T-helper 1 cell (primary cell): ENCODE data around the gene ANKRD11.

Experiments
- DNase-seq, 5 donors: peaks; one replicate each; pipeline ENCODE4 v3.0.0-alpha.2; 2012 to 2020

ANKRD11 gene

DNA sequence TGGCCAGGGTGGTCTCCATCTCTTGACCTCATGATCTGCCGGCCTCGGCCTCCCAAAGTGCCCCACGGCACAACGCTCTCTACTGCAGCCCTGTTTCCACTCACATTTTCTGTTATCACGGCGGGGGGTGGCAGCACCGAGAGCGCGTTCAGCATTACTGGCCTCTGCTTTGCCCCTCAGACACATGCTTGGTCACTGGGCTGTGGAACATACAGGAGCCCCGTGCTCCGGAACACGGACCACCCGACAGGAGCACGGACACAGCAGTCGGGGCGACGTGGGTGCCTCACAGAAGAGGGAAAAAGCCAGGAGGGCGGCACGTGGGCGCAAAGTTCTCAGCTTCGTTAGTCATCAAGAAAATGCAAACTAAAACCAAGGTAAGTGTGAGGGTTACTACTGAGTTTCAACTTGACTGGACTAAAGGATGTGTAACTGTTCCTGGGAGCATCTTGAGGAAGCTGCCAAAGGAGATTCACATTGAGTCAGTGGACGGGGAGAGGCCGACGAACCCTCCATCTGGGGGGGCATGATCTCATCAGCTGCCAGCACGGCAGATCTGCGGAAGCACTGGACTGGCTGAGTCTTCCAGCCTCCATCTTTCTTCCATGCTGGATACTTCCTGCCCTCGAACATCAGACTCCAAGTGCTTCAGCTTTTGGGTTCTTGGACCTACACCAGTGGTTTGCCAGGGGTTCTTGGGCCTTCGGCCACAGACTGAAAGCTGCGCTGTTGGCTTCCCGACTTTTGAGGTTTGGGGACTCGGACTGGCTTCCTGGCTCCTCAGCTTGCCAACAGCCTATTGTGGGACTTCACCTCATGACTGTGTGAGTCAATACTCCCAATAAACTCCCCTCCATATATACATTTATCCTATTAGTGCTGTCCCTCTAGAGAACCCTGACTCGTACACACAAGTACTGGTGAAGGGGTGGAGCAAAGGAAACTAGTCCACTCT lies 166.0 kb downstream of the ANKRD11 start:
- DNase-seq = peak in 1 of 5 donors; percentile 81

DNA sequence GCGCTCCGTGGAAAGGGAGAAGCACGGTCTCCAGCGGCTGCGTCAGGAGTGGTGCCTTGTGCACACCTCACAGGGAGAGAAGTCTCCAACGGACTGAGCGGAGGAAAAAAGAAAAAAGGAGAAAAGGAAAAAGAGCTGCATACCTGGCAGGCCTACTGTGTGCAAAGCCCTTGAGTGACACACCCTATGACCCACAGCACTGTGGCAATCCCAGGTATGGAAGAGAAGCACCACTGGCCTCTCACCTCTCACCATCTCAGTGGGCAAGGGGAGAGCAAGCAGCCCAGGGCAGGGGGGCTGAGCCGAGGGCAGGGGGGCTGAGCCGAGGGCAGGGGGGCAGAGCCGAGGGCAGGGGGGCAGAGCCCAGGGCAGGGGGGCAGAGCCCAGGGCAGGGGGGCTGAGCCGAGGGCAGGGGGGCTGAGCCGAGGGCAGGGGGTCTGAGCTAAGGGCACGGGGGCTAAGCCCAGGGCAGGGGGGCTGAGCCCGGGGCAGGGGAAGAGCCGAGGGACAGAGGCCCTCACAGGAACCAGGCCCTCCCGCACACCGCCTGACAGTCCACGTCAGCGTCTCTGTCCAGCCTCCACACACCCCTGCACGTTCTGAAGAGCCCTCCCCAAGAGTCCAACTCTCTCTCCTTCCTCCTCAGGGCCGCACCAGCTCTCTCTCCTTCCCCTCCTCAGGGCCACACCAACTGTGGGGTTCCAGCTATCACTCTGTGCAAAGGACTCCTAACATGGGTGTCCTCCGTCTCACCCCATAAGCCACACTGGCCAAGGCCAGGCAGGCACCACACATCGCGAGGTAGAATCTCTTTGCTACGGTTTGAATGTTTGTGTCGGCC lies 167.0 kb downstream of the ANKRD11 start:
- no peak for DNase-seq

DNA sequence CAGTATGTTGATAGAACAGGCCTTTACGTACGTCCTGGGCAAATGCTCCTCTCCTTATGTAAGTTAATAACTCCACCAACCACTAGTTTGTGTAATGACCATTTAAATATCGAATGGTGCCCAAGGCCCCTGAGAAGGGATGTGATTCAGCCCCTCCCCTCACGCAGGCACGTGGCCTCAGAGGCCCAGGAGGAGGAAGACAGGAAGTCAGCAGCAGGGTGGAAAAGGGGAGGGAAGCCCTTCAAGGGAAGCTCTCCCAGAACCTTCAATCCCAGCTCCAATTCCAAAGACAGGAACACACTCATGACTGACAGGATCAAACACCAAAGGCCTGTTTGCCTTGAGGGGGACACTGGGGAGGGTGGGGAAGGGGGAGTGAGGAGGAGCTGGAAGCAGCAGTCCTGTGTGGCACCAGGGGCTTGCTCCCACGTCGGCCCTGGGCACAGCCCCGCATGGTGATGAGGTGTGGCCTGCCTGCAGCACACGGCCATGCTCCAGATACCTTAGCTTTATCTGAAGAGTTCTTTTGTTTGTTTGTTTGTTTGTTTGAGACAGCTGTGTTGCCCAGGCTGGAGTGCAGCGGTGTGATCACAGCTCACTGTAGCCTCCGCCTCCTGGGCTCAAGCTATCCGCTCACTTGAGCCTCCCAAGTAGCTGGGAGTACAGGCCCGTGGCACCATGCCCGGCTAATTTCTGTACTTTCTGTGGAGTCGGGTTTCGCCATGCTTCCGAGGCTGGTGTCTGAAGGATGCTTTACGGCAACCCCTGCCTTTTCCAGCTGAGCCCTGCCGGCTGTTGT lies 167.8 kb downstream of the ANKRD11 start:
- no peak for DNase-seq

DNA sequence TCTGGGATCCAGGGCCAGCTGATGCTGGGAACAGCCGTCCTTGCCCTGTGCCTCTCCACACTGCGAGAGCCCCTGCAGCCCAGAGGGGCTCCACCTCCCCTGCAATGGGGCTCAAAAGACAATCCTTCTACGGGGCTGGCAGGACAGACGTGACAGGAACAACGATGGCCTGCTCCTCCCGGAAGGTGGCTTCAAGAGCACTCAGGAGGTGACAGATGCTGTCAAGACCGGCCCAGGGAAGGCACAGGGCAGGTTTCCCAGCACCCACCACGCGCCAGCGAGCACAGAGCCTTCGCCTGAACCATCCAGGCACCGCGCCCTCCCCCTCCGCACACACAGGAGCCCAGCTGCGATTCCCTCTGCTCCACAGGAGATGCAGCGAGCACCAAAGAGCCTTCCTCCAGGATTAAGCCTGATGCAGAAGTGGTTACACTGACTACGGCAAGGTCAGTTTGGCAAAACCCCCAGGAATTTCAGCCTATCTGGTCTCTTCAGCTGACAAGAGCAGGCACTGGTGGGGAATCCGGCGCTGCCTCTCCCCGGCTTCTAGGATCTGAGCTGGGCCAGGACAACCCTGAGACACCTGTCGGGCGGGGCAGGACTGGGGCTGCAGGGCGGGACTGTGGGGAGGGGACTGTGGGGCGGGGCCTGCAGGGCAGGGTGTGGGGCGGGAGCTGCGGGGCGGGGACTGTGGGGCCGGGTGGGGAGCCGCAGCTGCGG lies 169.4 kb downstream of the ANKRD11 start:
- DNase-seq = no peak

DNA sequence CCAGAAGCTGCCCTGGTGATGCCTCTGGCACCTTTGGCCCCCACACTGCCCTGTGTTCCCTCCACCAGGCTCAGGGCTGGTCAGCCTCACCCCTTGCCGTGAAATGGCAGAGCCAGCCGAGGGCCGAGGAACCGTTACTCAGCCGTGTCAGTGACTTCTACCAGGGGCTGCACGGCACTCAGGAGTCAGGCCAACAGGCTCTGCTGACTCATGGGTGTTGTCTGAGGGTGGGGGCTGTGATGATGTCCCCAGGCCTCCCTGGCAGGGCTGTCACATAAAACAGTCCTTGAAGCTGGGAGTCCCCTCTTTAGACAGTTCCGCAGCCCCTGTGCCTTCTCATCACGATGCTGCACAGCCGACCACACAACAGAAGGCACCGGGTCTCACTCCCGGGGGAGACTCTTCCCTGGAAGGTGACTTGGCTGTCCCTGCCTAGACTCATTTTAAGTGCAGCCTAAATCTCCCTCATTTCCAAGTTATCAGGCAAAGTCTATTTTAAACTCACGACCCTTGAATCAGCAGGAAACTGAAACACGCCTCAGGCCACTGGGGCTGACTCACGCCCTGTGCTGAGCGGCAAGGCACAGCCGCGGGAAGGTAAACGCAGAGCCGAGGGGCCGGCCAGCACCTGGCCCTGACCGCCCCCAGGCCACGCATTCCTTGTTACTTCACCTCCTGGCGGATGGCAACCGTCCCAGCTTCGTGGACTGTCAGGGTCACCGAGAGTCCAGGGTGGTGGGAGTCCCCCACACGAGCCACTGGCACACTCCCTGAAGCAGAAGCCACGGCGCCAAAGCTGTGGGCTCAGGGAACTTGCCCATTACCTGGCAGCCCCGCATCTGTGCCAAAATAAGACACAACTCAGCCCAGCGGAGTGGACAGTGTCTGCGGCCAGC lies 170.2 kb downstream of the ANKRD11 start:
- DNase-seq = no peak

DNA sequence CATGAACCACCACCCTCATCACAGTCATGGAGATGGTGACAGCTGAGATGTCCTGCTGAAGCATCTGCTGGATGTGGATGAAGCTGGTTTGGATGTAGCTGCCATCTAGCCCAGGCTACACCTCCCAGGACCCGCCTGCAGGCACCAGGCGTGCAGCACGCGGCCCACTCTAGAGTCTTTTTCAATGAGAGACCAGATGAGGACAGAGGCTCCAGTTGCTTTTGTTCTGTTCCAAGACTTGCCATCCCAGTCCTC lies 170.8 kb downstream of the ANKRD11 start:
- DNase-seq = no peak

DNA sequence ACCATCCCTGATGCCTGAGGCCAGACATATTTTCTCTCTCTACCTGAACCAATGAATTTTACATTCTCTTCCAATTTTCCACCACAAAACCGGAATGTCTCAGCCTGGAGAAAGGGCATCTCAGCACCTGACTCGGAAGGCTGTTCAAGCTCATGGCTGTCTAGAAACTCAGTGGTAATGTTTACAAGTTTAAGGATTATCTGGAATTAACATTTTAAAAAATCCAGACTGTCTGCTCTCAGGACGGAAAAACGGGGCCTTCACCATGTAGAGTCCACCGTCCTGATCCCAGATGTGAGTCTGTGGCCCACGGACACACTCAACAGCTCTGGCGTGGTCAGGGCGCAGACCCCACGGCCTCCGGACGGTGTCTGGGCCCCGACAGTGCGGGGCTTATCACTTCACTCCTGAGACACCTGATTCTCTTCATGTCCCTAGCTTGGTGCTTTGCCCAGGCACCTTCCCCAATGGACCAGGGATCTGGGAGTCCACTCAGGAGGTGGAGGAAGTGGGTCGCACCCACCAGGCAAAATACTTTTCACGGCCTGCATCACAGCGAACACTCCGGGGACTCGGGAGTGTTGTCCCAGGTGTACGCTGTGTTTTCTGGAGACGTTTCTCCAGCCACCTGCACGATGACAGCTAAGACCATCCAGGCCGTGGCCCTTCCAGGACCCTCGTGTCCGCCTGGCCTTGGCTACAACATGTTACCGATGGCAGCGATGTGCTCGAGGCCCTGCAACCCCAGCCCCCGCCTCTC lies 171.3 kb downstream of the ANKRD11 start:
- DNase-seq = no peak

DNA sequence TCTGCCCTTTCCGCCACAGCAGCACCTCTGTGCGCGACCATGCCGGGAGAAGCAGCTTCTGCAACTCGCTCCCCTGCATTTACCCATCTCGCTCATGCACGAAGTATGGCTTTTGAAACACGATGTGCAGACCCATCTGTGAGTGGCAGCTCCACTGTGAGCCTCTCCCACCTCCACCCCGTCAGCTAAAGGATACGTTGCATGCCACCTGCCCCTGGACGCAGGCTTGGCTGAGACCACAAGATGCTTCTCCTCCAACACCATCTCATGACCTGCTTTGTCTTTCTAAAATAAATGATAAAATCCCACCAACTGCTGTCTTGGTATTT lies 172.0 kb downstream of the ANKRD11 start:
- no peak for DNase-seq

DNA sequence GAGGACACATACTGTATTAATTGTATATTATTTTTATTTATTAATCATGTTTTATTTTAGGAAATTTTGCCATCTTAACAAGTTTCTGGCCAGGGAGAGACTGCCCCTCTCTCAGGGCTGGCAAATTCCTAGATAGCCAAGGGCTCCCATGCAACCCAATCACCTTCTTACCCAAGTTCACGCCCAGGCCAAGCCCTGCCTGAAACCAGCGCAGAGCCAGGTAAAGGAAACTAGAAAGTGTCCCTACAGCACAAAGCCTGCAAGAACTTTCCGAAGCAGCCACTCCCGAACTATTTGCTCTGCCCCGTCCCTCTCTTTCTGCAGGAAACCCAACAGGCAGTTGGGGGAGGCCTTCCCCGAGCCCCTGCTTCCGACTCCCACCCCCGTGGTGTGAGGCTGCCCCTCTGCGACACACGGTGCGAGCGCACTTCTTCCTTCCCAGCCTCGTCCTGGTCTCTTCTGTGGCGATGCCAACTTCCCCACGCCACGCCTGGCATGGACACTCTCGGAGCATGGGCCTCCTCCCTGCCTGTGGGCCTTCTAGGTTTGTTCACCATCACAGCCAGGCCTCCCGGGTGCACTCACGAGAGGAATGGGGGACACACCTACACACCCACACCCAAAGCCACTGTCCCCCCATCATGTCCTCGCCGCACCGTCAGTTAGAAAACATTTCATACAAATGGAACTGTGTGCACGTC lies 172.5 kb downstream of the ANKRD11 start:
- DNase-seq = no peak

DNA sequence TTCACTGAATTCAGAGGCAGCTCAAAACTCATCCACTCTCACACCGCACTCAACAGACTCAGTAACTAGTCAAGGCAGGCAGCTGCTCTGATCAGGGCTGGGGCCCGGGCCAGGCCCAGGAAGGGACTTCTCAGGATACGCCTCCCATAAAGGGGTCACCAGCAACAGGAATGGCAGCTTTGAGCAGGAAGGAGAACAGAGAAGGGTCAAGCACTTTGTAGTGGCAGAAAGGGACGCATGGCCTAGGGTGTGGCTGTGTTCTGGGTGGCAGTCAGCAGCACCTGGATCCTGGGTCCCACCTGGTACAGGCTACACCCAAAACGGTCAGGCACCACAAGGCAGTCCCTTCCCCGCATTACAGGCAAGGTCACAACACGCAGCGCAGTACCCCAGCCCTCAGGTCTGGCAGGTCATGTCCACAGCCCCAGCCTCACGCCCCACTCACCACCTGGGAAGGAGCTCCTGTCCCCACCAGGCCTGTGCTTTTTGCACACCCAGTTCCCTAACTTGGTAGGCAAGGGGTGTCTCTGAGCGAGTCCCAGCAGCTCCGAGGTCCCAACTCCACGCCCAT lies 173.2 kb downstream of the ANKRD11 start:
- no peak for DNase-seq

DNA sequence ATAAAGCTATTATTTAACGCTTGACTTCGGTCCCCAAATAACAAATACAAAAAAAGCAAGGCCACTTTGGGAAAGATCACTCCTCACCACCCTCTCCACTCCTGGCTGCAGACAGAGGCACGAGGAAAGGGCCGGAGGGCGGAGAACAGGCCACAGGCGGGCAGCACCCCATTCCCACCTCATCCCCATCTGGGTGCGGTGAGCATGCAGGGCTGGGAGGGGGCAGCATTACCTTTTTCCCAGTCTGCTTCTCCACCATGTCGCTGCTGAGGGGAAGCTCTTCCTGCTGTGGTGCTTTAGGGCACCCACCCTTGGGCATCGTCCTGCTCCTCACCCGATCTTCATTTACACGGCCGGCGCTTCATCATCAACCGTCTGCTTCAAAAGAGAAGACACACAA lies 173.7 kb downstream of the ANKRD11 start:
- no peak for DNase-seq

DNA sequence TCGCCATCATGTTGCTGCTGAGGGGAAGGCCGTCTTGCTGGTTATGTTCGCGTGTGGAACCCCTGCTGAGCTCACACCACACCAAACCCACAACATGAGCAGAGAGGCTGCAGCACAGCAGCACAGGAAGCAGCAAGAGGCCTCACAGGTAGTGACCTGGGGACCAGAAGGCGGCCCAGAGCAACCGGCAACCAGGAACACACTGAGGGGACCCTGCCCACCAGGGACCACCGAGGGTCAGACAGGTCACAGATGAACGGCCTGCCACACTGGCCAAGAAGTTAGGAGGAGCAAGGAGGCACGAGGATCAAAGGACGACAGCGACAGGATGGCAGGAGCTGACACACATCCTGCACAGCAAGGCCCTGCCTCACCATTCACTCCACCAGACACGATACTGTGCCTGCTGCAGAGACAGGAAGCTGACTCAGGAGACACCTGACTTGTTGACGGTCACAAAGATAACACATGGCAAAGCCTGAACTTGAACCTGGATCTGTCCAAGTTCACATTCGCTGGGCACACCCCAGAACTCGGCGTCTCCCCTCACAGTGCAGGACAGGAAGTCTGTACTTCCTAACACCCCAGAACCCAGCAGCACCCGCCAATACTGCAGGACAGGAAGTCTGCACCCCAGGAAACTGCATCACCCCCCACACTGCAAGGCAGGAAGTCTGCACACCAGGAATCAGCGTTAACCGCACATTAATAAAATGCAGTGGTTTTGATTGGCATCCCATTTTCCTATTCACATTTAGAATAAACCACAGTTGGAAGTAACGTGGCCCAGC lies 174.4 kb downstream of the ANKRD11 start:
- DNase-seq = peak; percentile 60 to 90 (median 73)

DNA sequence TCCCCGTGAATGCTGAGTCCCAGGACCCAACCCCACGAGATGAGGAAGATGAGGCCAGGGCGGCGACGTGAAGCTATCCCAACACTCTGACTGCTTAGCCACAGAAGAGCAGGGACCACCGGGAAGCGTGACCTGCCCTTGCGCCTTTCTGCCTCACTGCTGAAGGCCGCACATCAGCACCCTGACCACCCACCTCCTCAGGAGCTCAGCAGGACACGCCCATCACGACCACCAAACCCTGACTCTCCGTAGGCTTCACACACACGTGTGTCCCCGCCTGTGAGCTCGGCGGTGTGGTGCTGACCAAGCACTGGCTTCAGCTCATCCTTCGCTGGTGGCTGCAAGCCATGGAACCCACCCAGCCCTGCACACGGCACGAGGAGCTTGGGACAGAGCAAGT lies 175.1 kb downstream of the ANKRD11 start:
- DNase-seq = no peak

DNA sequence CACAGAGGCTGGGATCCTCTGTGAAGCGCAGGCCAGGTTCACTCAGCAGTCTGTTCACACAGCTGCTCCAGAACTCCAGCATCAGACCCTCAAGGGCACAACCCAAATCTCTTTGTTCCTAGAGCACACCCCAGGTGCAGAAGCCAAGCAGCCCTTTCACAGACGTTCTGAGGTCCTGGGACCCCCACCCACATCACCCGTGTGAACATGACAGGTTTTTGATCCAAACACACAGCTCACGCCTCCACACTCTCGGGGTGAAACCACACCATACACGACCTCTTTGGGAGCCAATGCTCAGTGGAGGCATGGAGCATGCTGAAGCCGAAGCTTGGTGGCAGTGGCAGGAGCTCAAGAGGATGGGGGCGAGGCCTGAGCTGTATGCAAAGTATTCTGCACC lies 175.5 kb downstream of the ANKRD11 start:
- no peak for DNase-seq

DNA sequence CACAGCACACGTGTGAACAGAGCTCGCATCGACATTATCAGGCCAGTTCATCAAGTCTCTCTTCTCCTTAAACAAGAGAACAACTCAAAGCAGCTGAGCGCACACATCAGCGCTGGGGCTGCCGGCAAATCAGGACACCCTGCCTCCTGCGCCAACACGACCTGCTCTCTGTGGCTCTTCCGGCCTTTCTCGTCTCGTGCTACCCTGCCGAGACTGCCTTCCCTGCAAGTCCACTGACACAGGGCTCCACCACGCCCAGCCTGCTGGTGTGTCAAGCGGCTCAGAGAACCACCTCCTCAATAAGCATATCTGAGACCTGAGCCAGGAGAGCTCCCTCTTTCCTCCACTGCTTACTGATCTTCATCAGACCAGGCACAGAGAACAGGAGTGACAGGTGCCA lies 176.0 kb downstream of the ANKRD11 start:
- DNase-seq = peak; percentile 27 to 73 (median 33)

DNA sequence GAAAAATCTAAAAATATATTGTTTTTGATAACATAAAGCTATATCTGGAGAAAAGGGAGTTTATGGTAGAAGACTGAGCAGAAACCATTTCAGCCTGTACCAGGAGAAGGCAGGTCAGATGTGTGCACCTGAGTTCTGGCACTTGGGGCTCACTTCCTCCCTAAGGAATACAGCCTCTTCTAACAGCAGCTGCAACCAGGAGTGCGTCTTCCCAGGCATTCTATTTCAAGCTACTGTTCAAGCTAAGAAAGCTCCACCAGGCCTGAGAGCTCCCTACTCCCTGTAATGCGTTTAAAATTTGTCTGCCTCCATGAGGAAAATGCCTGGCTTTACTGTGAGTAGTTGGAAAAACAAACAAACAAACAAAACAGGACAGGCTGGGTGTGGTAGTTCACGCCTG lies 176.8 kb downstream of the ANKRD11 start:
- DNase-seq = no peak

DNA sequence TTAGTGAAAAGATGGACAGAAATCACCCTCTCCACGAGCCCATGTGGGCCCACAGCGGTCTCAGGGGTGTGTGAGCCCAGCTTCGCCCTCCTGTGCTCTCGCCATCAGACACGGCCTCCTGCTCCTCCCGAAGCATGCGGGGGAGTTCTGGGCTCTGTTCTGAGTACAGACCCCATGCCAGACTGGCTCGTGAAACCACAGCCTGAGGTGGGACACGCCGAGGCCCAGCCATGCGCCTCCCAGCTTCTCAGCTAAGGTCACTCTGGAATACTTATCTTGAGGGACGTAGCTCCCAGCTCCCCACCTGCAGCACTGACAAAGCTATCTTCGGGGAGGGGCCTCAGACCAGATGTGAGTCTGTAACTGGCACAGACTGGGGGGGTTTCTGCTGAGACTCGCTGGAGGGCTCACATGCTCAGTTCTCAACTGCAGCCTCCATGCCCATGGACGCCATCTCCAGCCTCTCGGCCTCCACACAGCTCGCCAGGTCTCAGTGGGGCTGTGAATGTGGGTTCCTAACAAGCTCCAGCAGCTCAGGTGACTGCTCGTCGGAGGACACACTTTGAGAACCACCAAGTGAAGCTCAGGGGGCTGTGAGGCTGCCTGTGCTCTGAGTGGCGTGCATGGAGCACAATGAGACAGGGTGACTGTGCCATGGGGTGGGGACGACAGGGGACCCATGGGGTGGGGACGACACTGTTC lies 177.6 kb downstream of the ANKRD11 start:
- DNase-seq = no peak

DNA sequence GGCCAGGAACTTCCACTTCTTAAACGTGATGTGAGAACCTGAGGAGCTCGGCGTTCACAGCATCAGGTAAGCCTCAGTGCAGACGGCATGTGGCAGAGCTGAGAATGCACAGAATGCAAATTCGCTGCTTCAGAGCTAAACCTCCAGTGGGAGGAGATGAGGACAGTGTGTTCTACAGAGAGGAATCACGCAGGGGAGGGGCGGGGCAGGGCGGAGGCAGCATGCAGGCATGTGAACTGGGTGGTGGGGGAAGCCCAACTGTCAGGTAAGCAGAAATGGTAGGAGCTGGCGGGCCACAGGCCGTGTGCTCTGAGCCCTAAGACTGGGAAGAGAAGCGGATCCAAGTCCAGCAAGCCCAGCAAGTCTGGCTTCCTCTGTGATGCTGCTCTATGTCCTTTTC lies 178.2 kb downstream of the ANKRD11 start:
- DNase-seq = no peak
